Measurements from ENCODE around the gene NFASC. TPM values are rescaled to one million over a fixed set of nuclear protein-coding genes. Genes with fewer than 3 reads are reported as not detected.

Gene NFASC
- total RNA-seq, 4 donors from 2014 or later, result 10.3 to 18.4 (median 10.9) TPM

DNA sequence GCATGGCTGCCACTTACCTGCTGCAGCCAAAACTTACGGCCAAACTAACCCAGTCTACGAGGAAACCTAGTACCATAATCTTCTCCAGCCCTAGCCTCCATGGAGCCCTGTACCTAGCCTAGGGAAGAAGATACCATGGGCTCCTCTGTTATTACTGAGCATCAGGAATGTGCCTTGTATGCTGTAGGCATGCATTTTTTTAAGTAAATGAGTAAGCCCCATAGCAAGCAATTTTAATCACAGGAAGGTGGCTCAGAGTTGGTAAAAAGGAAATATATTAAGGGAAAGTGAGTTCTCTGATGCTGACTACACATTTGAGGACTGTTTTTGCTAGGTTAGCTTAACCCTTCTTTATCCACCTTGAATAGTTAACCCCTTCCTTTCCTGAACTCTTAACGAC, 21.2 kb downstream of the NFASC start:
- ATAC-seq (ENCODE audit: low FRiP score), result no peak
- TF ChIP-seq, protein P1, sequence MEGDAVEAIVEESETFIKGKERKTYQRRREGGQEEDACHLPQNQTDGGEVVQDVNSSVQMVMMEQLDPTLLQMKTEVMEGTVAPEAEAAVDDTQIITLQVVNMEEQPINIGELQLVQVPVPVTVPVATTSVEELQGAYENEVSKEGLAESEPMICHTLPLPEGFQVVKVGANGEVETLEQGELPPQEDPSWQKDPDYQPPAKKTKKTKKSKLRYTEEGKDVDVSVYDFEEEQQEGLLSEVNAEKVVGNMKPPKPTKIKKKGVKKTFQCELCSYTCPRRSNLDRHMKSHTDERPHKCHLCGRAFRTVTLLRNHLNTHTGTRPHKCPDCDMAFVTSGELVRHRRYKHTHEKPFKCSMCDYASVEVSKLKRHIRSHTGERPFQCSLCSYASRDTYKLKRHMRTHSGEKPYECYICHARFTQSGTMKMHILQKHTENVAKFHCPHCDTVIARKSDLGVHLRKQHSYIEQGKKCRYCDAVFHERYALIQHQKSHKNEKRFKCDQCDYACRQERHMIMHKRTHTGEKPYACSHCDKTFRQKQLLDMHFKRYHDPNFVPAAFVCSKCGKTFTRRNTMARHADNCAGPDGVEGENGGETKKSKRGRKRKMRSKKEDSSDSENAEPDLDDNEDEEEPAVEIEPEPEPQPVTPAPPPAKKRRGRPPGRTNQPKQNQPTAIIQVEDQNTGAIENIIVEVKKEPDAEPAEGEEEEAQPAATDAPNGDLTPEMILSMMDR (IDR thresholded peaks at IDR 0.05), result no peak
- no peak for DNase-seq (ENCODE audit: low spot score)

- DNase-seq (ENCODE audit: low spot score) (no peak), ATAC-seq (ENCODE audit: low FRiP score) (no peak)
- TF ChIP-seq, protein P1 (IDR thresholded peaks at IDR 0.05), result no peak
Observed at GRCh38 chr1:204894031-204894430, 23.4 kb downstream of the NFASC start.

DNA sequence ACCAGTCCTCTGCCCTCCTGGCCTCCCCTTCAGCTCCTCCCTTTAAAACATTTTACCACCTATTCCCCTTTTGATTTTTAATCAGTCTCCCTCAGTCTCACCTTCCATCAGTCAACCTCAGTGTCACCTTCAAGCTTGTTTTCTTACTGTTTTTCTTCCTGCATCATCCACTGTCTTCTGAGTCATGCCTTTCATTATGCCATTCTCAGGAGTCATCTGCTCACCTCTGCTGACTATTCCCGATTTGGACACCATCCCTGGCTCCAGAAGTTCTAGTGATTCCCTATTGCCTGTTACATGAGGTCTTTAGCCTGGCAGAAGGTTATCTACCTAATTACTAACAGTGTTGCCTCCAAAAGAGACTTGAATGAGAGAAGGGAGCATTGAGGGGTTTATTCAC, 23.9 kb downstream of the NFASC start:
- no peak for ATAC-seq (ENCODE audit: low FRiP score)
- TF ChIP-seq, protein P1 (IDR thresholded peaks at IDR 0.05), result no peak
- no peak for DNase-seq (ENCODE audit: low spot score)

DNA sequence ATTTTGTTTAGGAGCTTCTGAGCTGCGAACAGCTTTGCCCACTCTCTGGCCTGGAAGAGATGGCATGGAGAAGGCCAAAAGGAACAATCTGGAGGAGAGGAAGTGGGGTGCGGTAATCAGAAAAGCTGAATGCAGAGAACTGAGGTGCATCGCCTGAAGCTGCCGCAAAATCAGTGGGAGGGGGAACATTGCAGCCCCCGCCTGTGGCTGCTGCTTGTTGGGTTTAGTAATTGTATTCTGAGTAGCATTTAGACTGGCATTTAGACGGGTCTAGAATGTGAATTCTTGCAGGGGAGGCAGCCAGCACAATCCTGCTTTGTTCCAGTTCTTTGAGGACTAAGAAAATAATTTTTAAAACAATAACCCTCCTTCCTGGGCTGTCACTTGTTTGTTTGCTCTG, 25.4 kb downstream of the NFASC start:
- TF ChIP-seq, protein P1 (IDR thresholded peaks at IDR 0.05), result no peak
- no peak for ATAC-seq (ENCODE audit: low FRiP score)
- no peak for DNase-seq (ENCODE audit: low spot score)

GRCh38 chr1:204896787-204897469, 26.3 kb downstream of the NFASC start:
- no peak for ATAC-seq (ENCODE audit: low FRiP score)
- DNase-seq (ENCODE audit: low spot score), result no peak
- TF ChIP-seq, protein P1 (IDR thresholded peaks at IDR 0.05), result no peak

- ATAC-seq (ENCODE audit: low FRiP score), result no peak
- TF ChIP-seq, protein P1 (IDR thresholded peaks at IDR 0.05), result no peak
- DNase-seq (ENCODE audit: low spot score), result no peak
Observed at GRCh38 chr1:204900721-204901120, 30.1 kb downstream of the NFASC start.

- TF ChIP-seq, protein P1 (IDR thresholded peaks at IDR 0.05), result no peak
- ATAC-seq (ENCODE audit: low FRiP score), result no peak
- no peak for DNase-seq (ENCODE audit: low spot score)
Observed at GRCh38 chr1:204902671-204903070, 32.0 kb downstream of the NFASC start.
